HCT116 (cell line): ENCODE data around the gene NUP153. TPM values are rescaled to one million over a fixed set of nuclear protein-coding genes. Genes with fewer than 3 reads are reported as not detected.

Experiments used
- ATAC-seq: fragments of 200-7000 bp; cut with Tn5 transposase; 2 replicates; pipeline ENCODE4 v1.9.1; 2020; ENCODE audit warnings: mild to moderate bottlenecking, moderate library complexity
- BruUV-seq: library from RNA; stranded (reverse); fragments of 400-500 nt; replicated peaks from 2 replicates; lab custom pipeline; 2021; lab: Mats Ljungman, UMichigan
- CTCF ChIA-PET: fragments of 300-600 bp; sonication (Branson Sonifier 250); formaldehyde crosslinking; loops from one replicate; lab custom pipeline; 2021; ENCODE audit warnings: antibody characterized with exemption; lab: Charles Lee
- POLR2A ChIA-PET: fragments of 300-600, 350-600 bp; sonication (Branson Sonifier 250); formaldehyde crosslinking; loops from one replicate; lab custom pipeline; 2021; ENCODE audit warnings: antibody characterized with exemption; lab: Charles Lee
- RAD21 ChIA-PET, 2 experiments: fragments of 300-600 bp; sonication (Branson Sonifier 250); formaldehyde crosslinking; loops; one replicate each; lab custom pipeline; 2023; ENCODE audit warnings: low total read pairs in 2 of 2; ENCODE audit not compliant: uncharacterized antibody in 2 of 2, unreplicated experiment in 2 of 2, low non-redundant PET in 1 of 2; lab: Charles Lee
- DNase-seq: peaks from one replicate; pipeline ENCODE4 v3.0.0-alpha.2; 2010; ENCODE audit warnings: low read depth, low spot score
- H2AFZ ChIP-seq: fragments of 200-600 bp; shearing (Covaris generic), sonication (generic); 2 replicates; pipeline ENCODE4 v1.6.1; 2017; ENCODE audit warnings: low read depth, mixed run types, mixed read lengths, antibody characterized with exemption, low read length; ENCODE audit not compliant: poor library complexity, severe bottlenecking
- H3K27ac ChIP-seq: 2 replicates; pipeline ENCODE4 v1.5.1; 2012; ENCODE audit warnings: low read depth, low read length
- H3K27me3 ChIP-seq: fragments of 200-600 bp; sonication (generic); 2 replicates; pipeline ENCODE4 v1.6.1; 2016; ENCODE audit warnings: mixed run types, low read length, mixed read lengths; ENCODE audit not compliant: insufficient read depth
- H3K36me3 ChIP-seq, 2 experiments: fragments of 200-500 bp in 1 of 2; fragments of 200-600 bp in 1 of 2; sonication (Bioruptor generic) in 1 of 2; sonication (generic) in 1 of 2; 2 replicates each; pipeline versions ENCODE4 v1.5.1 to v1.6.1; 2014 to 2016; ENCODE audit warnings: low read length in 2 of 2, inconsistent platforms in 1 of 2, mixed read lengths in 1 of 2, mixed run types in 1 of 2; ENCODE audit not compliant: insufficient read depth in 2 of 2, control insufficient read depth in 1 of 2
- H3K4me1 ChIP-seq, 2 experiments: fragments of 200-600 bp in 1 of 2; sonication (generic) in 1 of 2; 2 replicates each; pipeline versions ENCODE4 v1.5.1 to v1.6.1; 2012 to 2017; ENCODE audit warnings: low read length in 2 of 2, inconsistent platforms in 1 of 2, mild to moderate bottlenecking in 1 of 2, mixed read lengths in 1 of 2, mixed run types in 1 of 2, moderate library complexity in 1 of 2; ENCODE audit not compliant: insufficient read depth in 2 of 2, control insufficient read depth in 1 of 2
- H3K4me2 ChIP-seq: fragments of 200-600 bp; sonication (generic); 2 replicates; pipeline ENCODE4 v1.6.1; 2017; ENCODE audit warnings: mixed run types, low read length, mixed read lengths
- H3K4me3 ChIP-seq, 2 experiments: fragments of 200-600 bp in 1 of 2; sonication (generic) in 1 of 2; replicated peaks in 1 of 2; 2 replicates each; pipeline ENCODE4 v1.5.1; 2011 to 2016; ENCODE audit warnings: low read length in 2 of 2, control low read depth in 1 of 2, low read depth in 1 of 2, mild to moderate bottlenecking in 1 of 2, mixed read lengths in 1 of 2, mixed run types in 1 of 2
- H3K79me2 ChIP-seq: fragments of 200-600 bp; sonication (generic); 2 replicates; pipeline ENCODE4 v1.6.1; 2017; ENCODE audit warnings: mild to moderate bottlenecking, mixed run types, low read length, moderate library complexity, mixed read lengths; ENCODE audit not compliant: insufficient read depth
- H3K9ac ChIP-seq: fragments of 200-600 bp; sonication (generic); 2 replicates; pipeline ENCODE4 v1.6.1; 2016; ENCODE audit warnings: low read length, mixed read lengths
- H3K9me2 ChIP-seq: fragments of 200-600 bp; sonication (generic), shearing (Covaris generic); 2 replicates; pipeline ENCODE4 v1.6.1; 2017; ENCODE audit warnings: mixed run types, mild to moderate bottlenecking, moderate library complexity; ENCODE audit not compliant: insufficient read depth
- H3K9me3 ChIP-seq, 2 experiments: fragments of 200-500 bp in 1 of 2; fragments of 200-600 bp in 1 of 2; sonication (Bioruptor generic) in 1 of 2; sonication (generic) in 1 of 2; 2 replicates each; pipeline ENCODE4 v1.6.1; 2014 to 2017; ENCODE audit warnings: low read length in 2 of 2, mixed read lengths in 2 of 2, inconsistent platforms in 1 of 2, low read depth in 1 of 2, mild to moderate bottlenecking in 1 of 2, mixed run types in 1 of 2, moderate library complexity in 1 of 2; ENCODE audit not compliant: control insufficient read depth in 1 of 2, insufficient read depth in 1 of 2
- H4K20me1 ChIP-seq: fragments of 200-600 bp; sonication (generic), shearing (Covaris generic); 2 replicates; pipeline ENCODE4 v1.6.1; 2017; ENCODE audit warnings: mixed run types, mild to moderate bottlenecking, moderate library complexity; ENCODE audit not compliant: insufficient read depth
- CBX3 ChIP-seq: IDR thresholded peaks from 2 replicates; pipeline ENCODE4 v1.6.1; 2012; ENCODE audit warnings: low read depth
- CEBPB ChIP-seq: IDR thresholded peaks from 2 replicates; pipeline ENCODE4 v1.6.1; 2012; ENCODE audit warnings: low read depth
- EGR1 ChIP-seq: IDR thresholded peaks from 2 replicates; pipeline ENCODE4 v1.6.1; 2012; ENCODE audit warnings: low read depth
- EZH2phosphoT487 ChIP-seq: fragments of 200-600 bp; IDR thresholded peaks from 2 replicates; pipeline ENCODE4 v1.6.1; 2018; ENCODE audit warnings: antibody characterized with exemption, borderline replicate concordance
- FOSL1 ChIP-seq: IDR thresholded peaks from 2 replicates; pipeline ENCODE4 v1.6.1; 2012; ENCODE audit warnings: low read depth
- POLR2A ChIP-seq: IDR thresholded peaks from 2 replicates; pipeline ENCODE4 v1.7.0; 2011; ENCODE audit warnings: borderline replicate concordance; ENCODE audit not compliant: insufficient read depth, insufficient read length; ENCODE audit errors: extremely low read depth
- SIN3A ChIP-seq: IDR thresholded peaks from 2 replicates; pipeline ENCODE4 v1.6.1; 2012; ENCODE audit warnings: low read depth
- SP1 ChIP-seq: IDR thresholded peaks from 2 replicates; pipeline ENCODE4 v1.6.1; 2012; ENCODE audit warnings: low read depth
- ZNF274 ChIP-seq: fragments of 200-500 bp; sonication (Bioruptor generic); IDR thresholded peaks from 2 replicates; pipeline ENCODE4 v1.6.1; 2014; ENCODE audit warnings: mild to moderate bottlenecking, low read depth, low read length, inconsistent platforms
- intact Hi-C: fragments of 100-400 bp; cut with micrococcal nuclease; formaldehyde crosslinking; loops from 2 replicates; pipeline ENCODE4 v1.10.0; 2022
- total RNA-seq: library from RNA; stranded (reverse); gene quantifications from one replicate; pipeline ENCODE4 v1.2.1, GENCODE V29; 2021; ENCODE audit not compliant: unreplicated experiment
- TF ChIP-seq, protein P1 (sequence below): IDR thresholded peaks from 2 replicates; pipeline ENCODE4 v1.6.1; 2012
- TF ChIP-seq, protein P2 (sequence below): IDR thresholded peaks from 2 replicates; pipeline ENCODE4 v1.6.1; 2012; ENCODE audit warnings: low read depth
- TF ChIP-seq, protein P3 (sequence below): IDR thresholded peaks from 2 replicates; pipeline ENCODE4 v1.6.1; 2012
- TF ChIP-seq, protein P4 (sequence below), 3 experiments: fragments of 200-600 bp in 1 of 3; sonication (generic) in 1 of 3; IDR thresholded peaks in 2 of 3; conservative IDR thresholded peaks in 1 of 3; 2 replicates each; pipeline ENCODE4 v1.5.1; 2012 to 2017; ENCODE audit warnings: low read depth in 2 of 3, low read length in 2 of 3, antibody characterized with exemption in 1 of 3, borderline replicate concordance in 1 of 3, control low read depth in 1 of 3, mild to moderate bottlenecking in 1 of 3, mixed read lengths in 1 of 3, mixed run types in 1 of 3, moderate library complexity in 1 of 3; ENCODE audit not compliant: insufficient read depth in 1 of 3
- TF ChIP-seq, protein P5 (sequence below): IDR thresholded peaks from 2 replicates; pipeline ENCODE4 v1.6.1; 2011; ENCODE audit warnings: mild to moderate bottlenecking, low read length, moderate library complexity; ENCODE audit not compliant: insufficient replicate concordance; ENCODE audit errors: extremely low read depth

NUP153 gene
- total RNA-seq, 1 experiment from 2014 or later = 51.6 TPM

DNA sequence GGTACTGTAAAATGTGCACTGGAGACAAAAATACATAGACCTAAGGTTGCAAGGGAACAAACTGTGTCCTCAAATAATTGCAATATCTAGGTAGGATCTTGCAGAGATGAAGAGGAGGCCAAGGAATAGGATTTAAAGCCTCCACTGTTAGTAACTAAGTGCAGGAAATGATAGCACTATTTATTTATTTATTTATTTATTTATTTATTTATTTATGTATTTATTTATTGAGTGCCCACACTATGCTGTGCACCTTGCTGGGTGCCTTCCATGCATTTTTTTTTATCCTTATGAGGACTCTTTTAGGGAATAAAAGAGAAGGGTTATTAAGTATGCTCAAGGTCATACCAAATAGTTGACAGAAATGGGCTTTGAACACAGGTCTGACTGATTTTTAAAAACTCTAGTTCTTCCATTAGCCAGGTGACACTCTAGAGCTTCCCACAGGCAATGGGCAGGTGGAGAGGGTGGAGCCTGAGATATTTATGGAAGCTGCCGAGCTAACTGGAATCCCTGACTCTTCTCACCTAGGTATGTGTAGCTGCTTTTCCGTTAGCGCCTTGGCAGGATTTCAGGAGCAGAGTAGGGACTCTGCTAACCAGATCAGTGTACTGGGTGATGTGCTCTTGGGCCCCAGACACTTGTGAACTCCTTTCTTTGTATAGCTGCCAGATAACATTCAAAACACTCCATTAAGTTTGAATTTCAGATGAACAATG, 12.8 kb upstream of the NUP153 start:
- peak; percentile 25; the same call in 1 of the 2 replicates for ATAC-seq
- Histone ChIP-seq H3K9me2 (no peaks in the 10 kb centered on the region), H4K20me1 (no peaks in the 10 kb centered on the region), H3K4me3 (no peak overlapping the region), H3K9ac (no peak overlapping the region), H3K27me3 (no peaks in the 10 kb centered on the region), H3K27ac (no peak overlapping the region), H3K4me2 (no peak overlapping the region), H3K9me3 (no peaks in the 10 kb centered on the region), H3K4me1 (peaks cover 12 to 18% of the 10 kb centered on the region in 2 experiments), H3K36me3 (no peaks in the 10 kb centered on the region), H2AFZ (peak overlapping the region; percentile 4), H3K79me2 (no peaks in the 10 kb centered on the region)
- TF ChIP-seq CBX3 (no peak), CEBPB (no peak), SP1 (no peak), EGR1 (no peak), FOSL1 (no peak), SIN3A (no peak), EZH2phosphoT487 (no peak), ZNF274 (no peak), POLR2A (no peak)
- TF ChIP-seq, protein P1, sequence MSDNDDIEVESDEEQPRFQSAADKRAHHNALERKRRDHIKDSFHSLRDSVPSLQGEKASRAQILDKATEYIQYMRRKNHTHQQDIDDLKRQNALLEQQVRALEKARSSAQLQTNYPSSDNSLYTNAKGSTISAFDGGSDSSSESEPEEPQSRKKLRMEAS = no peak
- TF ChIP-seq, protein P2, sequence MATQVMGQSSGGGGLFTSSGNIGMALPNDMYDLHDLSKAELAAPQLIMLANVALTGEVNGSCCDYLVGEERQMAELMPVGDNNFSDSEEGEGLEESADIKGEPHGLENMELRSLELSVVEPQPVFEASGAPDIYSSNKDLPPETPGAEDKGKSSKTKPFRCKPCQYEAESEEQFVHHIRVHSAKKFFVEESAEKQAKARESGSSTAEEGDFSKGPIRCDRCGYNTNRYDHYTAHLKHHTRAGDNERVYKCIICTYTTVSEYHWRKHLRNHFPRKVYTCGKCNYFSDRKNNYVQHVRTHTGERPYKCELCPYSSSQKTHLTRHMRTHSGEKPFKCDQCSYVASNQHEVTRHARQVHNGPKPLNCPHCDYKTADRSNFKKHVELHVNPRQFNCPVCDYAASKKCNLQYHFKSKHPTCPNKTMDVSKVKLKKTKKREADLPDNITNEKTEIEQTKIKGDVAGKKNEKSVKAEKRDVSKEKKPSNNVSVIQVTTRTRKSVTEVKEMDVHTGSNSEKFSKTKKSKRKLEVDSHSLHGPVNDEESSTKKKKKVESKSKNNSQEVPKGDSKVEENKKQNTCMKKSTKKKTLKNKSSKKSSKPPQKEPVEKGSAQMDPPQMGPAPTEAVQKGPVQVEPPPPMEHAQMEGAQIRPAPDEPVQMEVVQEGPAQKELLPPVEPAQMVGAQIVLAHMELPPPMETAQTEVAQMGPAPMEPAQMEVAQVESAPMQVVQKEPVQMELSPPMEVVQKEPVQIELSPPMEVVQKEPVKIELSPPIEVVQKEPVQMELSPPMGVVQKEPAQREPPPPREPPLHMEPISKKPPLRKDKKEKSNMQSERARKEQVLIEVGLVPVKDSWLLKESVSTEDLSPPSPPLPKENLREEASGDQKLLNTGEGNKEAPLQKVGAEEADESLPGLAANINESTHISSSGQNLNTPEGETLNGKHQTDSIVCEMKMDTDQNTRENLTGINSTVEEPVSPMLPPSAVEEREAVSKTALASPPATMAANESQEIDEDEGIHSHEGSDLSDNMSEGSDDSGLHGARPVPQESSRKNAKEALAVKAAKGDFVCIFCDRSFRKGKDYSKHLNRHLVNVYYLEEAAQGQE = no peak
- TF ChIP-seq, protein P3, sequence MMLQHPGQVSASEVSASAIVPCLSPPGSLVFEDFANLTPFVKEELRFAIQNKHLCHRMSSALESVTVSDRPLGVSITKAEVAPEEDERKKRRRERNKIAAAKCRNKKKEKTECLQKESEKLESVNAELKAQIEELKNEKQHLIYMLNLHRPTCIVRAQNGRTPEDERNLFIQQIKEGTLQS = no peak
- TF ChIP-seq, protein P4, sequence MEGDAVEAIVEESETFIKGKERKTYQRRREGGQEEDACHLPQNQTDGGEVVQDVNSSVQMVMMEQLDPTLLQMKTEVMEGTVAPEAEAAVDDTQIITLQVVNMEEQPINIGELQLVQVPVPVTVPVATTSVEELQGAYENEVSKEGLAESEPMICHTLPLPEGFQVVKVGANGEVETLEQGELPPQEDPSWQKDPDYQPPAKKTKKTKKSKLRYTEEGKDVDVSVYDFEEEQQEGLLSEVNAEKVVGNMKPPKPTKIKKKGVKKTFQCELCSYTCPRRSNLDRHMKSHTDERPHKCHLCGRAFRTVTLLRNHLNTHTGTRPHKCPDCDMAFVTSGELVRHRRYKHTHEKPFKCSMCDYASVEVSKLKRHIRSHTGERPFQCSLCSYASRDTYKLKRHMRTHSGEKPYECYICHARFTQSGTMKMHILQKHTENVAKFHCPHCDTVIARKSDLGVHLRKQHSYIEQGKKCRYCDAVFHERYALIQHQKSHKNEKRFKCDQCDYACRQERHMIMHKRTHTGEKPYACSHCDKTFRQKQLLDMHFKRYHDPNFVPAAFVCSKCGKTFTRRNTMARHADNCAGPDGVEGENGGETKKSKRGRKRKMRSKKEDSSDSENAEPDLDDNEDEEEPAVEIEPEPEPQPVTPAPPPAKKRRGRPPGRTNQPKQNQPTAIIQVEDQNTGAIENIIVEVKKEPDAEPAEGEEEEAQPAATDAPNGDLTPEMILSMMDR (IDR thresholded peaks at IDR 0.05 in 2 of 3, conservative IDR thresholded peaks at IDR 0.05 in 1 of 3; ENCODE audit: borderline replicate concordance in 1 of 3, insufficient read depth in 1 of 3, low read depth in 2 of 3, low read length in 2 of 3) = no peak
- TF ChIP-seq, protein P5, sequence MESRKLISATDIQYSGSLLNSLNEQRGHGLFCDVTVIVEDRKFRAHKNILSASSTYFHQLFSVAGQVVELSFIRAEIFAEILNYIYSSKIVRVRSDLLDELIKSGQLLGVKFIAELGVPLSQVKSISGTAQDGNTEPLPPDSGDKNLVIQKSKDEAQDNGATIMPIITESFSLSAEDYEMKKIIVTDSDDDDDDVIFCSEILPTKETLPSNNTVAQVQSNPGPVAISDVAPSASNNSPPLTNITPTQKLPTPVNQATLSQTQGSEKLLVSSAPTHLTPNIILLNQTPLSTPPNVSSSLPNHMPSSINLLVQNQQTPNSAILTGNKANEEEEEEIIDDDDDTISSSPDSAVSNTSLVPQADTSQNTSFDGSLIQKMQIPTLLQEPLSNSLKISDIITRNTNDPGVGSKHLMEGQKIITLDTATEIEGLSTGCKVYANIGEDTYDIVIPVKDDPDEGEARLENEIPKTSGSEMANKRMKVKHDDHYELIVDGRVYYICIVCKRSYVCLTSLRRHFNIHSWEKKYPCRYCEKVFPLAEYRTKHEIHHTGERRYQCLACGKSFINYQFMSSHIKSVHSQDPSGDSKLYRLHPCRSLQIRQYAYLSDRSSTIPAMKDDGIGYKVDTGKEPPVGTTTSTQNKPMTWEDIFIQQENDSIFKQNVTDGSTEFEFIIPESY = no peak
- CTCF ChIA-PET = interaction anchor here (1.1 kb wide), 1 partner anchor 13 kb away, joined by 3 read pairs; the partner anchor contains the start of gene NUP153
- no TSS peak for BruUV-seq
- no peak for DNase-seq
- RAD21 ChIA-PET = no interaction called here
- POLR2A ChIA-PET = interaction anchor here (1.3 to 1.4 kb wide), 2 partner anchors 10 to 12 kb away, joined by 3 to 4 read pairs; partner anchors contain the start of gene NUP153
- intact Hi-C loops = no loop called here
